RWPE1 (cell line): ENCODE data around the gene DNMT3B.
A peak's percentile ranks its signal among the peaks of the same experiment; 100 is the strongest.

Experiments used
- CTCF ChIA-PET: fragments of 350-600 bp; sonication (Branson Sonifier 250); formaldehyde crosslinking; extraction: SDS; loops from one replicate; lab custom pipeline; 2021; lab: Yijun Ruan, JAX
- POLR2A ChIA-PET: fragments of 400-600 bp; formaldehyde crosslinking; extraction: SDS; loops from one replicate; lab custom pipeline; 2020; ENCODE audit warnings: antibody characterized with exemption; ENCODE audit not compliant: low non-redundant PET; lab: Yijun Ruan, JAX
- DNase-seq: peaks from one replicate; pipeline ENCODE4 v3.0.0; 2012; ENCODE audit warnings: low spot score
- H3K27ac ChIP-seq: fragments of 450-650 bp; 2 replicates; pipeline ENCODE4 v1.5.1; 2017
- CTCF ChIP-seq: fragments of 450-650 bp; conservative IDR thresholded peaks from 2 replicates; pipeline ENCODE4 v1.5.1; 2017; ENCODE audit warnings: low read depth, mild to moderate bottlenecking

DNMT3B gene

GRCh38 chr20:32810941-32811340 lies 48.8 kb downstream of the DNMT3B start:
- no peak for DNase-seq
- no peak for TF ChIP-seq CTCF
- ChIA-PET POLR2A (no interaction called here), CTCF (interaction anchor here (2.2 kb wide), 1 partner anchor 21 kb away, joined by 8 read pairs; no protein-coding TSS in a partner anchor)
- H3K27ac ChIP-seq = no peak overlapping the region

GRCh38 chr20:32811886-32812285 lies 49.7 kb downstream of the DNMT3B start:
- ChIA-PET POLR2A (no interaction called here), CTCF (interaction anchor here (0.6 to 2.2 kb wide), 3 partner anchors 22 to 1199 kb away, joined by 3 to 8 read pairs (median 4); no protein-coding TSS in a partner anchor)
- TF ChIP-seq CTCF = no peak
- H3K27ac ChIP-seq = no peak overlapping the region
- no peak for DNase-seq

- peak; percentile 64 for DNase-seq
- no peak for TF ChIP-seq CTCF
- ChIA-PET CTCF (interaction anchor here (0.6 to 3.8 kb wide), 8 partner anchors 15 to 407 kb away, joined by 3 to 18 read pairs (median 4); partner anchors contain the start of gene C20orf203), POLR2A (interaction anchor here (0.6 to 1.6 kb wide), 3 partner anchors 11 to 49 kb away, joined by 3 to 8 read pairs (median 4); no protein-coding TSS in a partner anchor)
- peak overlapping the region; percentile 85 for H3K27ac ChIP-seq
Observed at GRCh38 chr20:32819992-32820697, 58.0 kb downstream of the DNMT3B start.

- ChIA-PET CTCF (interaction anchor here (0.7 to 3.8 kb wide), 2 partner anchors 31 to 406 kb away, joined by 4 to 18 read pairs; no protein-coding TSS in a partner anchor), POLR2A (interaction anchor here (1.6 kb wide), 1 partner anchor 23 kb away, joined by 4 read pairs; no protein-coding TSS in a partner anchor)
- no peak for TF ChIP-seq CTCF
- H3K27ac ChIP-seq = peak overlapping the region; percentile 85
- DNase-seq = peak; percentile 25
Observed at GRCh38 chr20:32820698-32821377, 58.7 kb downstream of the DNMT3B start.

GRCh38 chr20:32822225-32822624 lies 60.0 kb downstream of the DNMT3B start:
- TF ChIP-seq CTCF = no peak
- DNase-seq = no peak
- ChIA-PET CTCF (interaction anchor here (0.8 to 3.8 kb wide), 2 partner anchors 25 to 32 kb away, joined by 3 to 18 read pairs; no protein-coding TSS in a partner anchor), POLR2A (no interaction called here)
- no peak overlapping the region for H3K27ac ChIP-seq

- ChIA-PET CTCF (interaction anchor here (0.5 to 3.8 kb wide), 5 partner anchors 16 to 397 kb away, joined by 3 to 18 read pairs (median 3); no protein-coding TSS in a partner anchor), POLR2A (no interaction called here)
- TF ChIP-seq CTCF = no peak
- DNase-seq = peak; percentile 60
- H3K27ac ChIP-seq = peak overlapping the region; percentile 57
Observed at GRCh38 chr20:32823078-32823477, 60.9 kb downstream of the DNMT3B start.
